ENCODE measurements around the gene RETREG2. TPM values are rescaled to one million over a fixed set of nuclear protein-coding genes. Genes with fewer than 3 reads are reported as not detected.
"Not testable (repeated sequence)": the region's sequence is repeated elsewhere in the genome, so short reads cannot be mapped to it uniquely, and the experiment has no call there.

RETREG2 gene
- total RNA-seq, 2 donors from 2014 or later, result 41.9 to 43.6 TPM

- no peaks in the 10 kb centered on the region for H3K27me3 ChIP-seq
- H3K27ac ChIP-seq, result no peak overlapping the region
- H3K9me3 ChIP-seq, result no peaks in the 10 kb centered on the region
- H3K36me3 ChIP-seq (replicated peaks in 1 of 2; ENCODE audit: insufficient read depth in 1 of 2, low read depth in 2 of 2), result no peaks in the 10 kb centered on the region
- DNase-seq (peak in 1 of 4 donors; percentile 2), ATAC-seq (no peak)
- peaks cover 7% of the 10 kb centered on the region for H3K4me1 ChIP-seq
- WGBS, 2 donors, result 85 to 89% methylated on average over 12 of the region's 12 CpGs
- TF ChIP-seq, protein P1, sequence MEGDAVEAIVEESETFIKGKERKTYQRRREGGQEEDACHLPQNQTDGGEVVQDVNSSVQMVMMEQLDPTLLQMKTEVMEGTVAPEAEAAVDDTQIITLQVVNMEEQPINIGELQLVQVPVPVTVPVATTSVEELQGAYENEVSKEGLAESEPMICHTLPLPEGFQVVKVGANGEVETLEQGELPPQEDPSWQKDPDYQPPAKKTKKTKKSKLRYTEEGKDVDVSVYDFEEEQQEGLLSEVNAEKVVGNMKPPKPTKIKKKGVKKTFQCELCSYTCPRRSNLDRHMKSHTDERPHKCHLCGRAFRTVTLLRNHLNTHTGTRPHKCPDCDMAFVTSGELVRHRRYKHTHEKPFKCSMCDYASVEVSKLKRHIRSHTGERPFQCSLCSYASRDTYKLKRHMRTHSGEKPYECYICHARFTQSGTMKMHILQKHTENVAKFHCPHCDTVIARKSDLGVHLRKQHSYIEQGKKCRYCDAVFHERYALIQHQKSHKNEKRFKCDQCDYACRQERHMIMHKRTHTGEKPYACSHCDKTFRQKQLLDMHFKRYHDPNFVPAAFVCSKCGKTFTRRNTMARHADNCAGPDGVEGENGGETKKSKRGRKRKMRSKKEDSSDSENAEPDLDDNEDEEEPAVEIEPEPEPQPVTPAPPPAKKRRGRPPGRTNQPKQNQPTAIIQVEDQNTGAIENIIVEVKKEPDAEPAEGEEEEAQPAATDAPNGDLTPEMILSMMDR (IDR thresholded peaks at IDR 0.05), result no peak
- no peak for TF ChIP-seq POLR2A (IDR thresholded peaks at IDR 0.05)
- no peak overlapping the region for H3K4me3 ChIP-seq
- intact Hi-C loops (cut with DNase I), result no loop called here
These were observed 21.6 kb downstream of the RETREG2 start for GRCh38 chr2:219199470-219200211.

- 64 to 77% methylated on average over 19 to 26 of the region's 26 CpGs for WGBS, 2 donors
- H3K9me3 ChIP-seq; H3K27me3 ChIP-seq; H3K4me1 ChIP-seq; ATAC-seq; H3K36me3 ChIP-seq (replicated peaks in 1 of 2; ENCODE audit: insufficient read depth in 1 of 2, low read depth in 2 of 2); H3K4me3 ChIP-seq; intact Hi-C loops (cut with DNase I): not testable (repeated sequence)
- H3K27ac ChIP-seq, result peak overlapping the region in 2 of 4 donors; percentile 49 to 53
- DNase-seq, result peak in 2 of 4 donors; percentile 9 to 38
- peak in 2 of 3 donors; percentile 80 to 82 for TF ChIP-seq POLR2A (IDR thresholded peaks at IDR 0.05)
These were observed 22.6 kb downstream of the RETREG2 start for GRCh38 chr2:219200502-219201326.

DNA sequence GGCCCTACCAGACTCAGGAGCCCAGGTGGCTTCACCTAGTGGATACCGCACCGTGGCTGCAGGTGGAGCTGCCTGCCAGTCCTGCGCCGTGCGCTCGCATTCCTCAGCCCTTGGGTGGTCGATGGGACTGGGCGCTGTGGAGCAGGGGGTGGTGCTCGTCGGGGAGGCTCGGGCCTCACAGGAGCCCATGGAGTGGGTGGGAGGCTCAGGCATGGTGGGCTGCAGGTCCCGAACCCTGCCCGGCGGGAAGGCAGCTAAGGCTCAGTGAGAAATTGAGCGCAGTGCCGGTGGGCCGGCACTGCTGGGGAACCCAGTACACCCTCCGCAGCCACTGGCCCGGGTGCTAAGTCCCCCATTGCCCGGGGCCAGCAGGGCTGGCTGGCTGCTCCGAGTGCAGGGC, 23.3 kb downstream of the RETREG2 start:
- H3K36me3 ChIP-seq (replicated peaks in 1 of 2; ENCODE audit: insufficient read depth in 1 of 2, low read depth in 2 of 2); ATAC-seq; H3K27me3 ChIP-seq; H3K9me3 ChIP-seq; DNase-seq; H3K4me3 ChIP-seq; intact Hi-C loops (cut with DNase I): not testable (repeated sequence)
- WGBS, 2 donors, result 77% methylated on average over 21 of the region's 21 CpGs; no CpG with 5 or more reads in 1 of the 2 donors
- peaks cover 13% of the 10 kb centered on the region for H3K4me1 ChIP-seq
- peak overlapping the region in 2 of 4 donors; percentile 49 to 53 for H3K27ac ChIP-seq

- TF ChIP-seq POLR2A (IDR thresholded peaks at IDR 0.05), result no peak
- TF ChIP-seq, protein P1 (IDR thresholded peaks at IDR 0.05), result no peak
- no peaks in the 10 kb centered on the region for H3K27me3 ChIP-seq
- peak in 1 of 4 donors; percentile 2 for DNase-seq
- H3K4me3 ChIP-seq, result no peak overlapping the region
- H3K27ac ChIP-seq, result no peak overlapping the region
- no peaks in the 10 kb centered on the region for H3K9me3 ChIP-seq
- 95% methylated on average over 7 of the region's 7 CpGs for WGBS, 2 donors
- peaks cover 0 to 1% of the 10 kb centered on the region in 2 donors for H3K36me3 ChIP-seq (replicated peaks in 1 of 2; ENCODE audit: insufficient read depth in 1 of 2, low read depth in 2 of 2)
- no peak for ATAC-seq
- peaks cover 26% of the 10 kb centered on the region for H3K4me1 ChIP-seq
- intact Hi-C loops (cut with DNase I), result no loop called here
These were observed 26.5 kb downstream of the RETREG2 start for GRCh38 chr2:219204425-219205164.

GRCh38 chr2:219205165-219205538, 27.1 kb downstream of the RETREG2 start:
- H3K9me3 ChIP-seq, result no peaks in the 10 kb centered on the region

More at GRCh38 chr2:219205165-219205538, 27.1 kb downstream of the RETREG2 start:
- ATAC-seq (no peak), DNase-seq (no peak)
- Histone ChIP-seq H3K27me3 (no peaks in the 10 kb centered on the region), H3K27ac (no peak overlapping the region), H3K4me1 (peaks cover 26% of the 10 kb centered on the region), H3K4me3 (no peak overlapping the region), H3K36me3 (replicated peaks in 1 of 2; ENCODE audit: insufficient read depth in 1 of 2, low read depth in 2 of 2) (peaks cover 0 to 1% of the 10 kb centered on the region in 2 donors)
- intact Hi-C loops (cut with DNase I), result no loop called here
- 82 to 83% methylated on average over 5 of the region's 5 CpGs for WGBS, 2 donors
- no peak for TF ChIP-seq POLR2A (IDR thresholded peaks at IDR 0.05)
- TF ChIP-seq, protein P1 (IDR thresholded peaks at IDR 0.05), result no peak

Measured in body of pancreas (tissue), 4 donors.